HepG2 (cell line): ENCODE results near the gene GON7. TPM values are rescaled to one million over a fixed set of nuclear protein-coding genes. Genes with fewer than 3 reads are reported as not detected.

Source experiments
- AGO1 ChIP-seq: fragments of 200-400 bp; formaldehyde crosslinking; IDR thresholded peaks from 2 replicates; pipeline ENCODE4 v1.6.1; 2017; ENCODE audit warnings: mild to moderate bottlenecking, low read depth, low read length, moderate library complexity; ENCODE audit not compliant: poor library complexity, severe bottlenecking
- GMEB1 ChIP-seq: sonication (generic); formaldehyde crosslinking; IDR thresholded peaks from 2 replicates; pipeline ENCODE4 v1.5.1; 2020; ENCODE audit warnings: missing genetic modification reagents, mild to moderate bottlenecking, borderline replicate concordance
- MXD4 ChIP-seq: IDR thresholded peaks from 2 replicates; pipeline ENCODE4 v1.6.1; 2016; ENCODE audit warnings: mild to moderate bottlenecking, missing biosample characterization, missing genetic modification reagents
- NFKB2 ChIP-seq: sonication (generic); formaldehyde crosslinking; IDR thresholded peaks from 2 replicates; pipeline ENCODE4 v1.4.0; 2020; ENCODE audit warnings: missing genetic modification reagents, borderline replicate concordance
- NR2C2 ChIP-seq: sonication (generic); formaldehyde crosslinking; IDR thresholded peaks from 2 replicates; pipeline ENCODE4 v1.4.0; 2020; ENCODE audit warnings: missing genetic modification reagents, mild to moderate bottlenecking, moderate library complexity, borderline replicate concordance
- PAX8 ChIP-seq: sonication (generic); formaldehyde crosslinking; IDR thresholded peaks from 2 replicates; pipeline ENCODE4 v1.8.0; 2022; ENCODE audit warnings: mild to moderate bottlenecking, missing genetic modification reagents, borderline replicate concordance
- PCBP1 ChIP-seq: fragments of 200-400 bp; formaldehyde crosslinking; IDR thresholded peaks from 2 replicates; pipeline ENCODE4 v1.6.1; 2017; ENCODE audit warnings: mild to moderate bottlenecking, low read depth, low read length, borderline replicate concordance
- REPIN1 ChIP-seq: sonication (generic); formaldehyde crosslinking; IDR thresholded peaks from 2 replicates; pipeline ENCODE4 v1.8.0; 2022; ENCODE audit warnings: missing genetic modification reagents, low read depth, mild to moderate bottlenecking, borderline replicate concordance
- RERE ChIP-seq: IDR thresholded peaks from 2 replicates; pipeline ENCODE4 v1.6.1; 2016; ENCODE audit warnings: low read depth, missing genetic modification reagents, missing compliant biosample characterization
- ZNF225 ChIP-seq: sonication (generic); formaldehyde crosslinking; IDR thresholded peaks from 2 replicates; pipeline ENCODE4 v1.4.0; 2020; ENCODE audit warnings: mild to moderate bottlenecking, missing genetic modification reagents
- ZNF460 ChIP-seq: sonication (generic); formaldehyde crosslinking; IDR thresholded peaks from 2 replicates; pipeline ENCODE4 v1.5.1; 2020; ENCODE audit warnings: missing genetic modification reagents, mild to moderate bottlenecking, borderline replicate concordance
- ZNF564 ChIP-seq: sonication (generic); formaldehyde crosslinking; IDR thresholded peaks from 2 replicates; pipeline ENCODE4 v1.8.1; 2023; ENCODE audit warnings: mild to moderate bottlenecking, missing genetic modification reagents
- ZNF678 ChIP-seq: sonication (generic); formaldehyde crosslinking; IDR thresholded peaks from 2 replicates; pipeline ENCODE4 v1.4.0; 2020; ENCODE audit warnings: mild to moderate bottlenecking, missing genetic modification reagents
- polyA plus RNA-seq, 8 experiments: library from polyadenylated mRNA; depleted of rRNA in 3 of 8; stranded (reverse) in 7 of 8; unstranded in 1 of 8; fragments of >200 nt; fragmentation: Illumina TruSeq in 4 of 8; extraction: Trizol in 4 of 8; gene quantifications; 2 replicates each; pipeline versions ENCODE4 v1.2.1 to v1.2.3, GENCODE V29; 2011 to 2016; ENCODE audit warnings: low read depth in 4 of 8, missing spikeins in 1 of 8, mixed read lengths in 1 of 8; ENCODE audit not compliant: insufficient read depth in 1 of 8
- total RNA-seq, 5 experiments: library from RNA; depleted of rRNA; stranded (reverse); fragments of >200 nt; fragmentation: Illumina TruSeq; extraction: Trizol; gene quantifications; 2 replicates each; pipeline ENCODE4 v1.2.3, GENCODE V29; 2016; ENCODE audit warnings: low read depth in 1 of 5
- TF ChIP-seq, protein P1 (sequence below): sonication (generic); formaldehyde crosslinking; IDR thresholded peaks from 2 replicates; pipeline ENCODE4 v1.5.0; 2020; ENCODE audit warnings: missing genetic modification reagents
- TF ChIP-seq, protein P2 (sequence below): sonication (generic); formaldehyde crosslinking; IDR thresholded peaks from 2 replicates; pipeline ENCODE4 v1.8.0; 2022; ENCODE audit warnings: missing genetic modification reagents, mild to moderate bottlenecking, inconsistent platforms, borderline replicate concordance
- TF ChIP-seq, protein P3 (sequence below), 2 experiments: sonication (generic) in 1 of 2; formaldehyde crosslinking in 1 of 2; IDR thresholded peaks; 2 replicates each; pipeline versions ENCODE4 v1.4.0 to v1.6.1; 2018 to 2020; ENCODE audit warnings: missing genetic modification reagents in 2 of 2, borderline replicate concordance in 1 of 2, low read depth in 1 of 2, mild to moderate bottlenecking in 1 of 2, missing biosample characterization in 1 of 2

GON7 gene
- total and polyA plus RNA-seq, 2 of the 13 experiments (the other 11 are each of a cell fraction or from before 2014, with no cell fraction given) = 11.9 to 28.0 TPM

DNA sequence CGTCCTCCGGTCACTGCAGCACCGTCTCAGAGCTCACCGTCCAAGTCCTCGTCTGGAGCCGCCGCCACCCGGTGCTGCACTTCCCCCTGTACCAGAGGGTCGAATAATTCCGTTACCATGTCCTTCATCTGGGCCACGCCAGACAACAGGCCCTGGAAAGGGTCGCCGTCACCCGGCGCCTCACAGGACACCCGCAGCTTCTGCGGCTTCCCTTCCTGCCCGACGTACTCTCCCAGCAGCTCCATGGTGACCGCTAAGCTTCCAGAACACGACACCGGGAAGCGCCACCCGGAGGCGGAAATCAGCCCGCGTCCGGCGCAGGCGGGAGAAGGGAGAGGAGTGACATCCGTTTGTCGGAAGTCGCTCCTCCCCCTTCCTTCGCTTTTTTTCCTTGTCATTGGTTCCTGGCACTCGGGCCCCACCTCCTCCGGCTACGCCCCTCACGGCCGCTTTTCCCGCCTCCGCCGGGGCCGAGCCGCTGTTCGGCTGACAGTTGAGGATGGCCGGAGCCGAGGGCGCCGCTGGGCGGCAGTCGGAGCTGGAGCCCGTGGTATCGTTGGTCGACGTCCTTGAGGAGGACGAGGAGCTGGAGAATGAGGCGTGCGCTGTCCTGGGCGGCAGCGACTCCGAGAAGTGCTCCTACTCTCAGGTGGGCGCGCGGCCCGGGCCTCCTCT, at the start of gene GON7, which contains the start of gene UBR7 (continued):
- TF ChIP-seq RERE (CRISPR knock-in tag) (no peak), ZNF678 (peak; percentile 67), NFKB2 (CRISPR knock-in tag) (peak; percentile 91; the same call in 1 of the 2 replicates), NR2C2 (peak; percentile 96), PAX8 (CRISPR knock-in tag) (no peak), PCBP1 (peak; percentile 38; the same call in 1 of the 2 replicates), ZNF460 (CRISPR knock-in tag) (no peak; the same call in 1 of the 2 replicates), GMEB1 (peak; percentile 85), ZNF225 (CRISPR knock-in tag) (0 out of 2 replicates have a peak, but pooled peaks have one; percentile 52), ZNF564 (CRISPR knock-in tag) (no peak; the same call in 1 of the 2 replicates), AGO1 (peak; percentile 77), REPIN1 (CRISPR knock-in tag) (peak; percentile 78), MXD4 (peak; percentile 64; the same call in 1 of the 2 replicates)
- TF ChIP-seq, protein P1, sequence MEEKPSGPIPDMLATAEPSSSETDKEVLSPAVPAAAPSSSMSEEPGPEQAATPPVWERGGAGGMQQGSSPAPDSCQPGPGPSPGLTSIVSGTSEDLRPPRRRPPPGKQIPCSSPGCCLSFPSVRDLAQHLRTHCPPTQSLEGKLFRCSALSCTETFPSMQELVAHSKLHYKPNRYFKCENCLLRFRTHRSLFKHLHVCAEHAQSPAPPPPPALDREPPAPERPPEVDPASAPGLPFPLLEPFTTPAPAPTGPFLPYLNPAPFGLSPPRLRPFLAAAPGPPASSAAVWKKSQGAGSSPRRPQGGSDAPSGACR = 0 out of 2 replicates have a peak, but pooled peaks have one; percentile 15
- TF ChIP-seq, protein P2, sequence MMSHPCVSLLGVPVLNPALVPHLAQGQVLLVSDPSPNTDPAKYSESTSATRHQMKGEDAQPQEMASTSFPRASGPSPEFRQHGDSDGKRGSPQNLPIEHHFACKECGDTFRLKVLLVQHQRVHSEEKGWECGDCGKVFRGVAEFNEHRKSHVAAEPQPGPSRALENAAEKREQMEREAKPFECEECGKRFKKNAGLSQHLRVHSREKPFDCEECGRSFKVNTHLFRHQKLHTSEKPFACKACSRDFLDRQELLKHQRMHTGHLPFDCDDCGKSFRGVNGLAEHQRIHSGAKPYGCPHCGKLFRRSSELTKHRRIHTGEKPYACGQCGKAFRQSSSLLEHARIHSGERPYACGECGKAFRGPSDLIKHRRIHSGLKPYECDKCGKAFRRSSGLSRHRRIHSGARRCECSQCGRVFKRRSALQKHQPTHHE = peak; percentile 77; the same call in 1 of the 2 replicates
- TF ChIP-seq, protein P3, sequence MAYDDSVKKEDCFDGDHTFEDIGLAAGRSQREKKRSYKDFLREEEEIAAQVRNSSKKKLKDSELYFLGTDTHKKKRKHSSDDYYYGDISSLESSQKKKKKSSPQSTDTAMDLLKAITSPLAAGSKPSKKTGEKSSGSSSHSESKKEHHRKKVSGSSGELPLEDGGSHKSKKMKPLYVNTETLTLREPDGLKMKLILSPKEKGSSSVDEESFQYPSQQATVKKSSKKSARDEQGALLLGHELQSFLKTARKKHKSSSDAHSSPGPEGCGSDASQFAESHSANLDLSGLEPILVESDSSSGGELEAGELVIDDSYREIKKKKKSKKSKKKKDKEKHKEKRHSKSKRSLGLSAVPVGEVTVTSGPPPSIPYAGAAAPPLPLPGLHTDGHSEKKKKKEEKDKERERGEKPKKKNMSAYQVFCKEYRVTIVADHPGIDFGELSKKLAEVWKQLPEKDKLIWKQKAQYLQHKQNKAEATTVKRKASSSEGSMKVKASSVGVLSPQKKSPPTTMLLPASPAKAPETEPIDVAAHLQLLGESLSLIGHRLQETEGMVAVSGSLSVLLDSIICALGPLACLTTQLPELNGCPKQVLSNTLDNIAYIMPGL (CRISPR knock-in tag; IDR thresholded peaks at IDR 0.05; ENCODE audit: borderline replicate concordance in 1 of 2, low read depth in 1 of 2) = peak; percentile 75 to 86
